HFF-Myc (cell line): ENCODE results near the gene DSPP.
"Not testable (repeated sequence)": the region's sequence is repeated elsewhere in the genome, so short reads cannot be mapped to it uniquely, and the experiment has no call there.

Experiments
- DNase-seq: peaks from one replicate; pipeline ENCODE4 v3.0.0-alpha.2; 2011; ENCODE audit warnings: low read depth; ENCODE audit errors: extremely low read depth
- H3K4me3 ChIP-seq: replicated peaks from 2 replicates; pipeline ENCODE4 v1.5.1; 2011; ENCODE audit warnings: low read depth, mild to moderate bottlenecking, control low read depth, low read length
- TF ChIP-seq, protein P1 (sequence below): IDR thresholded peaks from 2 replicates; pipeline ENCODE4 v1.5.1; 2012; ENCODE audit warnings: mild to moderate bottlenecking, low read depth, low read length, control low read depth; ENCODE audit errors: missing control alignments

DSPP gene

DNA sequence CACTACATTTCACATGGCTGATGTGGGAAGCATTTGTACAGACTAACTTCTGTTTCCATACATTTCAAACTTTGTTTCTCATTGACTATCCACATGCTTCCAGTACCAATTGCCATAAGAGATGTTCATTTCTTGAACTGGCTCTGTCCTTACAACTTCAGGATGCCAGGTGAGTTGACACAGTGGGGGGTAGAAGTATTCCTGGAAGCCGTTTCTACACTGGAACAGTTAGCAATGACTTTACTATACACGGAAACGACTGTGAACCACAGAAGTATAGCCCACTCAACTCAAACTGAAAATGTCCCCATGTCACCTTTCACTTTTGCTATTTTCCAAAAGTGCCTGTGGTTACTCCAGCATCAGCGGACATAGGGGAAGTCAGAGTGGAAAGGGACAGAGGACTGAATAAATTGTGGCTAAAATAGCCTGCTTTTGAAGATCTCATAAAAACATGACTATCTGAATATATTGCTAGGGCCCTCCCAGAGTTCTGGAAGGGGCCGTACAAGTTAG, 38.0 kb upstream of the DSPP start:
- DNase-seq, result no peak

DNA sequence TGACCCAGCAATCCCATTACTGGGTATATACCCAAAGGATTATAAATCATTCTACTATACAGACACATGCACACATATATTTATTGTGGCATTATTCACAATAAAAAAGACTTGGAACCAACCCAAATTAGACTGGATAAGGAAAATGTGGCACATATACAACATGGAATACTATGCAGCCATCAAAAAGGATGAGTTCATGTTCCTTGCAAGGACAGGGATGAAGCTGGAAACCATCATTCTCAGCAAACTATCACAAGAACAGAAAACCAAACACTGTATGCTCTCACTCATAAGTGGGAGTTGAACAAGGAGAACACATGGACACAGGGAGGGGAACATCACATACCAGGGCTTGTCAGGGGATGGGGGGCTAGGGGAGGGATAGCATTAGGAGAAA, 34.0 kb upstream of the DSPP start:
- not testable (repeated sequence) for H3K4me3 ChIP-seq, DNase-seq

More for the DNA sequence above, 38.0 kb upstream of the DSPP start:
- TF ChIP-seq, protein P1, sequence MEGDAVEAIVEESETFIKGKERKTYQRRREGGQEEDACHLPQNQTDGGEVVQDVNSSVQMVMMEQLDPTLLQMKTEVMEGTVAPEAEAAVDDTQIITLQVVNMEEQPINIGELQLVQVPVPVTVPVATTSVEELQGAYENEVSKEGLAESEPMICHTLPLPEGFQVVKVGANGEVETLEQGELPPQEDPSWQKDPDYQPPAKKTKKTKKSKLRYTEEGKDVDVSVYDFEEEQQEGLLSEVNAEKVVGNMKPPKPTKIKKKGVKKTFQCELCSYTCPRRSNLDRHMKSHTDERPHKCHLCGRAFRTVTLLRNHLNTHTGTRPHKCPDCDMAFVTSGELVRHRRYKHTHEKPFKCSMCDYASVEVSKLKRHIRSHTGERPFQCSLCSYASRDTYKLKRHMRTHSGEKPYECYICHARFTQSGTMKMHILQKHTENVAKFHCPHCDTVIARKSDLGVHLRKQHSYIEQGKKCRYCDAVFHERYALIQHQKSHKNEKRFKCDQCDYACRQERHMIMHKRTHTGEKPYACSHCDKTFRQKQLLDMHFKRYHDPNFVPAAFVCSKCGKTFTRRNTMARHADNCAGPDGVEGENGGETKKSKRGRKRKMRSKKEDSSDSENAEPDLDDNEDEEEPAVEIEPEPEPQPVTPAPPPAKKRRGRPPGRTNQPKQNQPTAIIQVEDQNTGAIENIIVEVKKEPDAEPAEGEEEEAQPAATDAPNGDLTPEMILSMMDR, result no peak
- H3K4me3 ChIP-seq, result no peak overlapping the region

DNA sequence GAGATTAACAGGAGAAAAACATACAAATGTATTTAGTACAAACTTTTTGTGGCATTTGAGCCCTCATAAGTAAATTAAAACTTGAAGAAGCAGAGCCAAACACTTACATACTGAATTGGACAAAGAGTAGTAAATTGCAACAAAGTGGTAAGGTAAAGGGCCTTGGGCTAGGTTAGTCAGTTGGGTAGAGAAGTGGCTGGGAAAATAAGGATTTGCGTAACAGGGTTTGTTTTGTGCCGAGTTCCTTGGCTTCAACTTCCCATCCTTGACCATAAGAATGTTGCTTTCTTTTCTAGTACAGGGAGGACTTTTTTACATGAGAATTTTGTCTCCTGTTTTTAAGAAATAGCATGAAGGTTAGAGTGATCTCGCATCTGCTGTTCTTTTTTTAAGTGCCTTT, 33.3 kb upstream of the DSPP start:
- DNase-seq, result no peak
- TF ChIP-seq, protein P1, result no peak
- no peak overlapping the region for H3K4me3 ChIP-seq

DNA sequence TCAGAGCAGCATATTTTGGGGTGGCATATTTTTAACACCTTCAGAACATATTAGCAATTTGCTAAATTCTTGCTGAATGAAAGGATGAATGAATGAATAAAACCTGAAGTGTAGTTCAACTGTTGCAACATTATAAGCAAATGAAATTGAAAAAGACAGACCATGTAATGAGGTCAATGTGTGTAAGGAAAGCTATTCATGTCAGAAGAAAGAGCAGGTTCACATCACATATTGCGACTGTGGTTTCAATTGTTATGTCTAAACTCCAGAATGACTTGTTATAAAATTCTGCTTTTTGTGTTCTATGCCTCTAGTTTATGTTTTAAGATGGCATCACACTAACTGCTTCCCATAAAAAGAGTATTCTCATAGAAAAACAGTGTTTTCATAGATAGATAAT, 32.9 kb upstream of the DSPP start:
- TF ChIP-seq, protein P1, result no peak
- DNase-seq, result no peak
- H3K4me3 ChIP-seq, result no peak overlapping the region

DNA sequence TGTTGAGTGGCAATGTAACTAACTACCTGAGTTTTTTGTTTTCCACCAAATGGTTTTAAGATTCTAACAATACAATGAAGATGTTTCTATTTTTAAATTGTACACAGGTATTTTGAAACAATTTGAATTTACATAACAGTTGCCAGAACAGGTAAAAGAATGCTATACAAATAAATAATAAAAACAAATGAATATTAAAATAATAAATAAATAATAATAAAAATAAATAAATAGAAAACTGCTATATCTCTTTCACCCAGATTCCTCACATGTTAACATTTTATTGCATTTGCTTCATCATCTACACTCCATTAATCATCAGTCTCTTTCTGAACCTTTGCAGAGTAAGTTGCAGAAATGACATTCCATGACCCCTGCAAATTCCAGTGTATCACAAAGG, 32.3 kb upstream of the DSPP start:
- DNase-seq, result no peak
- H3K4me3 ChIP-seq, result no peak overlapping the region
- TF ChIP-seq, protein P1, result no peak

DNA sequence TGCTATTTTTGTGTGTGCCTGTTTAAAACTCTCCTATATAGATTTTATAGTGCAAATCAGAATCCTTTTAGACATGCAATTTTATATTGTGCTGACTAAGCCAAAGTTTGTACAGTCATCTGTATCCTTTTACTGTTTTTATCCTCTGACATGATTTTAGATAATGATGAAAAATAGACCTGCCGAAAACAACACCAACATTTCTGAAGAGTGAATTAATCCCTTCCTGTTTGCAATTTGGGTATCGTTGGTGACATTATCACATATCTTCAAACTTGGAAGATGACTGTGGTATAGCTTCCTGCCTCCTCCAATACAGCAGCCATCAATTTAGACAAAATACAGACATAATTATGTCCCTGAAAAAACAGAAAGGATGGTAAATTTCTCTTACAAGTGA, 28.9 kb upstream of the DSPP start:
- DNase-seq, result no peak
- no peak overlapping the region for H3K4me3 ChIP-seq
- TF ChIP-seq, protein P1, result no peak

DNA sequence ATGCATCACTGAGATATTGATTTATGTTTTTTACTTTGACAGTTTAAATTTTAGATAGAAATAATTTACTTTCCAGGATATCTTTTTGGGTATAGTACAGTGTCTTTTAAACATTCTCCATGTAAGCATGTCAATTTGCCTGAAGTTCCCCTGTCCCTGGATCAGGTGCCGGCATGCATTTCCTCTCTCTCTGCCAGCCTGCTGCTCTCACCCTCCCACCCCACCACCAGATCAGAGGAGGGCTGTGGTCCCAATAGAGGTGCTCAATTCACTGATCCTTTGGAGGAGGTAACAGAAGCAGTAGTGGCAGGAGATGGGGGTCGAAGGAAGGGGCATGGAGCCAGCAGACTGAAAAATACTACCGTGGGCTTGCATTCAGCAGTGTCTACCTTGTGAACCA, 28.3 kb upstream of the DSPP start:
- TF ChIP-seq, protein P1, result no peak
- DNase-seq, result no peak
- no peak overlapping the region for H3K4me3 ChIP-seq
